ENCODE measurements around the gene RAD51B. TPM values are rescaled to one million over a fixed set of nuclear protein-coding genes. Genes with fewer than 3 reads are reported as not detected.

The RAD51B gene
- total RNA-seq, 4 donors from 2014 or later = 5.0 to 31.8 (median 20.6) TPM

GRCh38 chr14:68439676-68440075 lies 620.1 kb downstream of the RAD51B start:
- Histone ChIP-seq H3K9me3 (peaks cover 4% of the 10 kb centered on the region in 2 donors), H3K27ac (no peak overlapping the region), H3K4me1 (peaks cover 0 to 10% (median 0%) of the 10 kb centered on the region in 4 donors), H3K27me3 (no peaks in the 10 kb centered on the region), H3K4me3 (no peak overlapping the region), H3K36me3 (no peaks in the 10 kb centered on the region)
- intact Hi-C loops (cut with DNase I; ENCODE audit: low total_unique reads) (no loop called here), in situ Hi-C loops (cut with MboI; ENCODE audit: low pct_ligation_motif_present in 1 of 4, low pct_unique_long_range_greater_than_20kb in 1 of 4, low sequenced_read_pairs in 3 of 4) (no loop called here)
- DNase-seq = no peak
- TF ChIP-seq, protein P1, sequence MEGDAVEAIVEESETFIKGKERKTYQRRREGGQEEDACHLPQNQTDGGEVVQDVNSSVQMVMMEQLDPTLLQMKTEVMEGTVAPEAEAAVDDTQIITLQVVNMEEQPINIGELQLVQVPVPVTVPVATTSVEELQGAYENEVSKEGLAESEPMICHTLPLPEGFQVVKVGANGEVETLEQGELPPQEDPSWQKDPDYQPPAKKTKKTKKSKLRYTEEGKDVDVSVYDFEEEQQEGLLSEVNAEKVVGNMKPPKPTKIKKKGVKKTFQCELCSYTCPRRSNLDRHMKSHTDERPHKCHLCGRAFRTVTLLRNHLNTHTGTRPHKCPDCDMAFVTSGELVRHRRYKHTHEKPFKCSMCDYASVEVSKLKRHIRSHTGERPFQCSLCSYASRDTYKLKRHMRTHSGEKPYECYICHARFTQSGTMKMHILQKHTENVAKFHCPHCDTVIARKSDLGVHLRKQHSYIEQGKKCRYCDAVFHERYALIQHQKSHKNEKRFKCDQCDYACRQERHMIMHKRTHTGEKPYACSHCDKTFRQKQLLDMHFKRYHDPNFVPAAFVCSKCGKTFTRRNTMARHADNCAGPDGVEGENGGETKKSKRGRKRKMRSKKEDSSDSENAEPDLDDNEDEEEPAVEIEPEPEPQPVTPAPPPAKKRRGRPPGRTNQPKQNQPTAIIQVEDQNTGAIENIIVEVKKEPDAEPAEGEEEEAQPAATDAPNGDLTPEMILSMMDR (IDR thresholded peaks at IDR 0.05) = no peak
- TF ChIP-seq POLR2A (IDR thresholded peaks at IDR 0.05) (no peak), POLR2AphosphoS5 (IDR thresholded peaks at IDR 0.05) (no peak)
- 64 to 90% methylated on average over 2 of the region's 2 CpGs for WGBS, 2 donors (ENCODE audit: low coverage in 1 of 2)

- no peak for TF ChIP-seq POLR2A (IDR thresholded peaks at IDR 0.05)
- no peak for TF ChIP-seq POLR2AphosphoS5 (IDR thresholded peaks at IDR 0.05)
- TF ChIP-seq, protein P1 (IDR thresholded peaks at IDR 0.05) = no peak
- TF ChIP-seq EP300 (IDR thresholded peaks at IDR 0.05; ENCODE audit: low read depth) = no peak
- intact Hi-C loops (cut with DNase I; ENCODE audit: low total_unique reads) (no loop called here), in situ Hi-C loops (cut with MboI; ENCODE audit: low pct_ligation_motif_present in 1 of 4, low pct_unique_long_range_greater_than_20kb in 1 of 4, low sequenced_read_pairs in 3 of 4) (no loop called here)
- no peak overlapping the region for H3K4me3 ChIP-seq
- H3K27me3 ChIP-seq = no peaks in the 10 kb centered on the region
- H3K36me3 ChIP-seq = no peaks in the 10 kb centered on the region
- H3K27ac ChIP-seq = no peak overlapping the region
- no peak for DNase-seq
- H3K9me3 ChIP-seq = peaks cover under 1 to 1% of the 10 kb centered on the region in 2 donors
- peaks cover 0 to 14% (median 0%) of the 10 kb centered on the region in 4 donors for H3K4me1 ChIP-seq
These were observed 621.2 kb downstream of the RAD51B start for GRCh38 chr14:68440820-68441219.

GRCh38 chr14:68441542-68441941 lies 622.0 kb downstream of the RAD51B start:
- in situ Hi-C loops (cut with MboI; ENCODE audit: low pct_ligation_motif_present in 1 of 4, low pct_unique_long_range_greater_than_20kb in 1 of 4, low sequenced_read_pairs in 3 of 4) = no loop called here
- intact Hi-C loops (cut with DNase I; ENCODE audit: low total_unique reads) = no loop called here
- 73 to 100% methylated on average over 3 of the region's 3 CpGs for WGBS, 2 donors (ENCODE audit: low coverage in 1 of 2)
- DNase-seq = no peak
- H3K4me3 ChIP-seq = no peak overlapping the region
- H3K9me3 ChIP-seq = no peaks in the 10 kb centered on the region
- H3K27me3 ChIP-seq = no peaks in the 10 kb centered on the region
- H3K27ac ChIP-seq = no peak overlapping the region
- no peak for TF ChIP-seq POLR2AphosphoS5 (IDR thresholded peaks at IDR 0.05)
- no peak for TF ChIP-seq POLR2A (IDR thresholded peaks at IDR 0.05)
- no peak for TF ChIP-seq EP300 (IDR thresholded peaks at IDR 0.05; ENCODE audit: low read depth)
- TF ChIP-seq, protein P1 (IDR thresholded peaks at IDR 0.05) = no peak
- H3K36me3 ChIP-seq = no peaks in the 10 kb centered on the region
- peaks cover 0 to 14% (median 0%) of the 10 kb centered on the region in 4 donors for H3K4me1 ChIP-seq

GRCh38 chr14:68442828-68443629 lies 623.5 kb downstream of the RAD51B start:
- Histone ChIP-seq H3K27me3 (no peaks in the 10 kb centered on the region), H3K4me3 (no peak overlapping the region), H3K36me3 (no peaks in the 10 kb centered on the region), H3K27ac (peak overlapping the region in 1 of 4 donors; percentile 11), H3K4me1 (peaks cover 0 to 26% (median 0%) of the 10 kb centered on the region in 4 donors), H3K9me3 (no peaks in the 10 kb centered on the region)
- 85 to 100% methylated on average over 3 to 9 of the region's 9 CpGs for WGBS, 2 donors (ENCODE audit: low coverage in 1 of 2)
- intact Hi-C loops (cut with DNase I; ENCODE audit: low total_unique reads) = no loop called here
- in situ Hi-C loops (cut with MboI; ENCODE audit: low pct_ligation_motif_present in 1 of 4, low pct_unique_long_range_greater_than_20kb in 1 of 4, low sequenced_read_pairs in 3 of 4) = no loop called here
- TF ChIP-seq POLR2AphosphoS5 (IDR thresholded peaks at IDR 0.05) (no peak), POLR2A (IDR thresholded peaks at IDR 0.05) (no peak), EP300 (IDR thresholded peaks at IDR 0.05; ENCODE audit: low read depth) (no peak)
- TF ChIP-seq, protein P1 (IDR thresholded peaks at IDR 0.05) = no peak
- no peak for DNase-seq
